Measurements from ENCODE around the gene GPRC5C.
"Not testable (repeated sequence)": the region's sequence is repeated elsewhere in the genome, so short reads cannot be mapped to it uniquely, and the experiment has no call there.

GPRC5C gene

GRCh38 chr17:74431568-74432423, at the start of gene GPRC5C:
Gene GPRC5C (plus strand): TSS chr17:74432088. CDS start chr17:74439777, 7,689 bp downstream.
- DNase-seq, result peak; percentile 37

- DNase-seq, result no peak
Observed at GRCh38 chr17:74383141-74383540, 48.7 kb upstream of the GPRC5C start.

GRCh38 chr17:74385201-74385600, 46.7 kb upstream of the GPRC5C start:
- DNase-seq, result no peak

- no peak for DNase-seq
Observed at GRCh38 chr17:74386386-74386785, 45.5 kb upstream of the GPRC5C start.

GRCh38 chr17:74387365-74388218, 44.3 kb upstream of the GPRC5C start:
- no peak for DNase-seq

- DNase-seq, result no peak
Observed at GRCh38 chr17:74389084-74389753, 42.7 kb upstream of the GPRC5C start.

GRCh38 chr17:74389937-74390679, 41.8 kb upstream of the GPRC5C start:
- no peak for DNase-seq

- DNase-seq, result no peak
Observed at GRCh38 chr17:74390680-74391653, 40.9 kb upstream of the GPRC5C start.

- DNase-seq, result no peak
Observed at GRCh38 chr17:74391771-74392170, 40.1 kb upstream of the GPRC5C start.

- DNase-seq, result no peak
Observed at GRCh38 chr17:74392848-74393247, 39.0 kb upstream of the GPRC5C start.

- DNase-seq, result no peak
Observed at GRCh38 chr17:74393346-74393942, 38.4 kb upstream of the GPRC5C start.

GRCh38 chr17:74394275-74394950, 37.5 kb upstream of the GPRC5C start:
- no peak for DNase-seq

GRCh38 chr17:74394977-74395376, 36.9 kb upstream of the GPRC5C start:
- no peak for DNase-seq

- no peak for DNase-seq
Observed at GRCh38 chr17:74396567-74396966, 35.3 kb upstream of the GPRC5C start.

GRCh38 chr17:74402048-74402447, 29.8 kb upstream of the GPRC5C start:
- no peak for DNase-seq

- no peak for DNase-seq
Observed at GRCh38 chr17:74403512-74404137, 28.3 kb upstream of the GPRC5C start.

- DNase-seq, result no peak
Observed at GRCh38 chr17:74404218-74404617, 27.7 kb upstream of the GPRC5C start.

- DNase-seq, result no peak
Observed at GRCh38 chr17:74404789-74405188, 27.1 kb upstream of the GPRC5C start.

GRCh38 chr17:74405311-74405710, 26.6 kb upstream of the GPRC5C start:
- DNase-seq, result not testable (repeated sequence)

GRCh38 chr17:74407384-74407783, 24.5 kb upstream of the GPRC5C start:
- no peak for DNase-seq

Data from CD4-positive, alpha-beta T cell treated with Interleukin-6 for 4 hours (primary cell).